HG03066 (cell line): Measurements from ENCODE around the gene ZNF324B.
A peak's percentile ranks its signal among the peaks of the same experiment; 100 is the strongest.
"Not testable (repeated sequence)": the region's sequence is repeated elsewhere in the genome, so short reads cannot be mapped to it uniquely, and the experiment has no call there.

Source experiments
- ATAC-seq: cut with Tn5 transposase; IDR thresholded peaks from one replicate; pipeline ENCODE4 v1.9.1; 2021; ENCODE audit warnings: low read depth; ENCODE audit not compliant: unreplicated experiment

Gene ZNF324B

GRCh38 chr19:58451358-58452101 is at the start of gene ZNF324B:
Gene ZNF324B, plus strand, starts transcription at chr19:58451622. Its CDS starts 2,080 bp downstream, at chr19:58453702.
- peak; percentile 93 for ATAC-seq

- ATAC-seq: no peak
Observed at GRCh38 chr19:58401840-58402421, 49.5 kb upstream of the ZNF324B start.

GRCh38 chr19:58403920-58404478 is 47.4 kb upstream of the ZNF324B start:
- not testable (repeated sequence) for ATAC-seq

GRCh38 chr19:58406818-58407657 is 44.4 kb upstream of the ZNF324B start:
- no peak for ATAC-seq

- no peak for ATAC-seq
Observed at GRCh38 chr19:58407658-58408151, 43.7 kb upstream of the ZNF324B start.

GRCh38 chr19:58408152-58409009 is 43.0 kb upstream of the ZNF324B start, which contains the start of gene ZNF584:
Gene ZNF584, plus strand, starts transcription at chr19:58408649. Its CDS starts 499 bp downstream, at chr19:58409148.
- ATAC-seq: peak; percentile 90

- ATAC-seq: no peak
Observed at GRCh38 chr19:58409010-58409790, 42.2 kb upstream of the ZNF324B start.

GRCh38 chr19:58416604-58417003 is 34.8 kb upstream of the ZNF324B start:
- no peak for ATAC-seq

- no peak for ATAC-seq
Observed at GRCh38 chr19:58417071-58417470, 34.4 kb upstream of the ZNF324B start.

GRCh38 chr19:58428617-58429016 is 22.8 kb upstream of the ZNF324B start:
- ATAC-seq: no peak

- ATAC-seq: no peak
Observed at GRCh38 chr19:58429745-58430144, 21.7 kb upstream of the ZNF324B start.

- ATAC-seq: no peak
Observed at GRCh38 chr19:58434217-58434616, 17.2 kb upstream of the ZNF324B start.

GRCh38 chr19:58439576-58440554 is 11.6 kb upstream of the ZNF324B start, which contains the start of gene ZNF132:
Gene ZNF132, minus strand, starts transcription at chr19:58440153. Its CDS starts 332 bp downstream, at chr19:58439821.
- ATAC-seq: peak; percentile 95

- ATAC-seq: no peak
Observed at GRCh38 chr19:58440556-58440955, 10.9 kb upstream of the ZNF324B start.

- ATAC-seq: not testable (repeated sequence)
Observed at GRCh38 chr19:58442986-58443385, 8.4 kb upstream of the ZNF324B start.

GRCh38 chr19:58448860-58449259 is 2.6 kb upstream of the ZNF324B start:
- ATAC-seq: not testable (repeated sequence)

- not testable (repeated sequence) for ATAC-seq
Observed at GRCh38 chr19:58449980-58450379, 1.4 kb upstream of the ZNF324B start.
